Measurements from ENCODE around the gene NEUROD1. TPM values are rescaled to one million over a fixed set of nuclear protein-coding genes. Genes with fewer than 3 reads are reported as not detected.
A peak's percentile ranks its signal among the peaks of the same experiment; 100 is the strongest.
"Not testable (repeated sequence)": the region's sequence is repeated elsewhere in the genome, so short reads cannot be mapped to it uniquely, and the experiment has no call there.

NEUROD1 gene
- under 1 TPM in 1 of 3 donors, not detected in 2; 0.05 TPM for polyA plus RNA-seq (ENCODE audit: insufficient read length in 3 of 3)
- long read RNA-seq, donor 1 = 0 reads
- long read RNA-seq, donor 2 = 0 reads
- long read RNA-seq, donor 3 = 0 reads
- long read RNA-seq, donor 4 = 0 reads
- long read RNA-seq, donor 5 = 0 reads
- long read RNA-seq, donor 6 = 0 reads
- long read RNA-seq, donor 7 = 0 reads
- long read RNA-seq, donor 8 = 0 reads
- long read RNA-seq, donor 9 = 0 reads
- long read RNA-seq, donor 10 = 0 reads
- long read RNA-seq, donor 11 = 0 reads
- long read RNA-seq, donor 12 = 0 reads
- long read RNA-seq, donor 13 = 0 reads
- long read RNA-seq, donor 14 = 0 reads
- long read RNA-seq, donor 15 = 0 reads
- long read RNA-seq, donor 16 = 0 reads

DNA sequence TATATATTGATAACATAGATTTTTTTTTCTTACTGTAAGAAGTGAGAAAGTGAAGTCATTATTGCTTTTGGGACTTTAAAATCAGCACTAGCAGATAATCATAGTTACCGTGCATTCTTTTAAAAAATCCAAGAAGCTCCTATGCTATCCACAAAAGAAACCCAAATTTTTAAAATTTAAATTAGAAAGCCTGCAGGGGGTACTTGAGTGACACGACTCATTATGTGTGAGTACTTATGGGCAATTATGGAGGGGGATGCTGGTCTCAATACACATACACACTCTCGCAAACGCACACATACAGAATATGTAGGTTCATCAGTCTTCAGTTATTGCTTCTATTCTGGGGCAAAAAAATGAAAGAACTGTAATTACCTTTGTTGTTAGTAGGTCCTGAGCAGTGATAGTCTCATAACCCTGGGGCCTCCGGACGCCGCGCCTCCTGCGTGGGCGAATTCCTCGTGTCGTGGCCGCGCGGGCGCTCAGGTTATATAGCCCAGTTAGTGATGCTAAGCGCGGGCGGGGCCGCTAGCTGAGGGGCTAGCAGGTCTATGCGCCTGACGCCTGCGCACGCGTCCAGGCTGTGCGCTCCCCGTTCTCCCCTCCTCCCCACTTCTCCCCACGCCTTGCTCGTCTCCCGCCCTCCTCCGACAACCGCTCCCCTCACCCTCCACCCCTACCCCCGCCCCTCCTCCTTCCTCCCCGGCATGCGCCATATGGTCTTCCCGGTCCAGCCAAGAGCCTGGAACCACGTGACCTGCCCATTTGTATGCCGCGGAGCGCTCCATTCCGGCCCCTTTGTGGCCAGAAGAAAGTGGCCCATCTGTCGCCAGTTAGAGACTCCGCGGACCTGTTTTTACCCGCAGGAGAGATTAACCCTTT, at the start of gene NEUROD1:
Gene NEUROD1, minus strand, starts transcription at position 463 of the 882 bp plus-strand sequence. CDS start 1,657 bp downstream, outside the sequence.
- DNase-seq (ENCODE audit: extremely low read depth in 1 of 11, low read depth in 9 of 11, low spot score in 4 of 11) = no peak

DNA sequence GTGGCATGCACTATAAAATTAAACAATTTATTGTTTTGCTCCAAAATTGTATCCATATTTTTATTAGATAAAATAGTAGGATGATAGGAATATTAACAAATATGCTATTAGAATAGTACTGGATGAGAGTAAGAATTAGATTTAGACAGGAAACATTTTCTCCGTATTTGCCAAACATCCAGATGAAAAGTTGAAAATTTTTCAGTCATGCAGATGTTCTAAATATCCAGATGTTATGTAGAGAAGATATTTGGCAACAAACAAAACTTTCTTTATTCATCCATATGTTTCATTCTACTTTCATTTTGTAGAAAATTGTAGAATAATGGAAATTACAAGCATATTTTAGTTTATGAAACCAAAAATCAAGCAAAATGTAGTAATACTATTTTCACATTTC, 45.2 kb upstream of the NEUROD1 start:
- no peak for DNase-seq (ENCODE audit: extremely low read depth in 1 of 11, low read depth in 9 of 11, low spot score in 4 of 11)

DNA sequence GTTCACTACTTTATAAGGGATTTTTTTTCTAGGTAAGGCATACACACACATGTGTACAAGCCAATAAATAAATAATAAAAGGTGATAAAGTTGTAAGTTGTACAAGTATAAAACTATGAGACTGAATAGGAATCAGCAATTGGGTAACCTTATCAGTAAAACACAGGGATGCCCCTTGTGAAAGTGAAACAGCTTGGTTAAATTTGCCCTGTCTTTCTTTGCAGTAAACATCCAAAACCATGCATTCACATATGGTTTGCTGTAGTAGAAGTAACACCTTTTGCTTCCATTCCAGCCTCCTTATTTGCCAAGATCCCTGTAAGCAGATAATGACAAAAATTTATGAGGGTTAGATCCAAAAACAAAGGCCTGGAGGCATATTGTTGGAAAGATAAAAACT, 44.3 kb upstream of the NEUROD1 start:
- DNase-seq (ENCODE audit: extremely low read depth in 1 of 11, low read depth in 9 of 11, low spot score in 4 of 11) = no peak

- DNase-seq (ENCODE audit: extremely low read depth in 1 of 11, low read depth in 9 of 11, low spot score in 4 of 11) = no peak
Measured at GRCh38 chr2:181723731-181724130, 43.4 kb upstream of the NEUROD1 start.

DNA sequence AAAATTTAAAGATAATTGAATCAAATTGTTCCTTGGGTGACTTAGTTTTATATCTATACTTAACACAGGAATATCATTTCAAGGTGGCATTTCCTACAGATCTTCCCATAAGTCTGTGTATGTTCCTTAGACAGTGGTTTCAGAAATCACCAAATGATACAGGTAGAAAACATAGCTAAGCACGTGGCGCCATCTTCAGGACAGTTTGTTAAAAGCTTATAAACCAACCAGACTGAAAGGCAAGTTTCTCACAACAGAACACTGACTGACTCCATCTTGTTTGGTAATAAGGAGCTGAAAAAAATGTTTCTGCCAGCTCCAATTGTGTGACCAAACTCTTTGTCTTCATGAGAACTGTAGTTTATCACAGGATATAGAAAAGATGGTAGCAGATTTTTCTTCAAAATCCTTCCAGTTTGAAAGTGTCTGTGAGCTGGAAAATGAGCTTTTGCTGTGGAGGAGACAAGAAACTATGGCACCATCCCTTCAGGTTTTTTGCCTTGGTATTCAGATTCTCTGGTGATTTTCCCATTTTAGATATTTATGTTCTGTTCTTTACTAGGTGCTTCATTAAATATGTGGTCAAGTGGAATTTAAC, 34.8 kb upstream of the NEUROD1 start:
- DNase-seq (ENCODE audit: extremely low read depth in 1 of 11, low read depth in 9 of 11, low spot score in 4 of 11) = peak; percentile 43 to 84 (median 70)

- not testable (repeated sequence) for DNase-seq (ENCODE audit: extremely low read depth in 1 of 11, low read depth in 9 of 11, low spot score in 4 of 11)
Measured at GRCh38 chr2:181711051-181711450, 30.7 kb upstream of the NEUROD1 start.

DNA sequence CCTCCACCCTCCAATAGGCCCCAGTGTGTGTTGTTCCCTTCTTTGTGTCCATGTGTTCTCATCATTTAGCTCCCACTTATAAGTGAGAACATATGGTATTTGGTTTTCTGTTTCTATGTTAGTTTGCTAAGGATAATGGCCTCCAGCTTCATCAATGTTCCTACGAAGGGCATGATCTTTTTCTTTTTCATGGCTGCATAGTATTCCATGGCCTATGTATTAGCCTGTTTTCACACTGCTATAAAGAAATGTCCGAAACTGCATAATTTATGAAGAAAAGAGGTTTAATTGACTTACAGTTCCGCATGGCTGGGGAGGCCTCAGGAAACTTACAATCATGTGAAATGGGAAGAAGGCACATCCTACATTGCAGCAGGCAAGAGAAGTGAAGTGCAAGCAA, 22.2 kb upstream of the NEUROD1 start:
- not testable (repeated sequence) for DNase-seq (ENCODE audit: extremely low read depth in 1 of 11, low read depth in 9 of 11, low spot score in 4 of 11)

GRCh38 chr2:181698223-181698622, 17.9 kb upstream of the NEUROD1 start:
- no peak for DNase-seq (ENCODE audit: extremely low read depth in 1 of 11, low read depth in 9 of 11, low spot score in 4 of 11)

DNA sequence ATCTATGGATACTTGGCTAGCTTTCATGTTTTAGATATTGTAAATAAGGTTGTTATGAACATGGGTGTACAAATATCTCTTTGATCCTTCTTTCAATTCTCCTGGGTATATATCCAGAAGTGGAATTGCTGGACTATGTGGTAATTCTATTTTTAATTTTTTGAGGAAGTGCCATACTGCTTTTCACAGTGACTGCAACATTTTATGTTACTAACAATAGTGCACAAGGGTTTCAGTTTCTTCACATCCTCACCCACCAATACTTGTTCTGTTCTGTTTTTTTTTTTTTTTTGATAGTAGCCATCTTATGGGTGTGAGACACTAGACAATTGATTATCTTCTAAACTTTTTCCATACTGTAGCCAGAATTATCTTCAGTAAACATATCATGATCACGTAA, 17.3 kb upstream of the NEUROD1 start:
- no peak for DNase-seq (ENCODE audit: extremely low read depth in 1 of 11, low read depth in 9 of 11, low spot score in 4 of 11)

- DNase-seq (ENCODE audit: extremely low read depth in 1 of 11, low read depth in 9 of 11, low spot score in 4 of 11) = no peak
Measured at GRCh38 chr2:181697126-181697525, 16.8 kb upstream of the NEUROD1 start.

DNA sequence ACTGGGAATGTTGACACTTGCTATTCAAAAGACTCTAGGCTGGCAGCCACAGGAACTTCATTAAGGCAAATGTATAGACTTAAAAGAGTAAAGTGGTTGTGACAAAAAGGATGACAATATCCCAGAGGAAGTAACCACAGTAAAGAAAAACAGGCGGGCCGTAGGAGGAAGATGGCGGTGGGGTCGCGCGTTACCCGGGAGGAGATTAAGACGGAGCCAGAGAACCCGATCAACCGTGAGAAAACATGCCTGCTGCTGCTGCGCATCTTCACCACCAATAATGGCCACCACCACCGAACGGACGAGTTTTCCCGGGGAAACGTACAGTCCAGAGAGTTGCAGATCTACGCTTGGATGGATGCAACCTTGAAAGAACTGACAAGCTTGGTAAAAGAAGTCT, 14.0 kb upstream of the NEUROD1 start:
- no peak for DNase-seq (ENCODE audit: extremely low read depth in 1 of 11, low read depth in 9 of 11, low spot score in 4 of 11)

DNA sequence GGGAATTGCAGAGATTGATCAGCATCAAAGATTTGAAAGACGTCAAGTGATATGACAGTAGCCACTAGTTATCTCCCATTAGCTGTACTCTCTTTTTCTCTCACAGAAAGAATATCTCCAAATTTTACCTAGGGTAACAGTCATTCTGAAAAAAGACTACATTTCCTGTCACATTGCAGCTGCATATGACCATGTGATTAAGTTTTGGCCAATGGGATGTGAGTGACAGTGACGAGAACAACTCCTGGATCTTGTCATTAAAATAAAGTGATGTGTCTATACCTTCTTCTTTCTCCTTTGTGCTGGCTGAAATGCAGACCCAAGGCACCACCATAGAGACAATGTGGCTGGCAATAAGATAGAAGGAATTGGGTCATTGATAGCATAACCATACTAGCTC, 10.5 kb upstream of the NEUROD1 start:
- no peak for DNase-seq (ENCODE audit: extremely low read depth in 1 of 11, low read depth in 9 of 11, low spot score in 4 of 11)

GRCh38 chr2:181686576-181687185, 6.4 kb upstream of the NEUROD1 start:
- DNase-seq (ENCODE audit: extremely low read depth in 1 of 11, low read depth in 9 of 11, low spot score in 4 of 11) = no peak

- peak in 2 of 11 donors; percentile 17 to 45 for DNase-seq (ENCODE audit: extremely low read depth in 1 of 11, low read depth in 9 of 11, low spot score in 4 of 11)
Measured at GRCh38 chr2:181685150-181685688, 4.9 kb upstream of the NEUROD1 start.

DNA sequence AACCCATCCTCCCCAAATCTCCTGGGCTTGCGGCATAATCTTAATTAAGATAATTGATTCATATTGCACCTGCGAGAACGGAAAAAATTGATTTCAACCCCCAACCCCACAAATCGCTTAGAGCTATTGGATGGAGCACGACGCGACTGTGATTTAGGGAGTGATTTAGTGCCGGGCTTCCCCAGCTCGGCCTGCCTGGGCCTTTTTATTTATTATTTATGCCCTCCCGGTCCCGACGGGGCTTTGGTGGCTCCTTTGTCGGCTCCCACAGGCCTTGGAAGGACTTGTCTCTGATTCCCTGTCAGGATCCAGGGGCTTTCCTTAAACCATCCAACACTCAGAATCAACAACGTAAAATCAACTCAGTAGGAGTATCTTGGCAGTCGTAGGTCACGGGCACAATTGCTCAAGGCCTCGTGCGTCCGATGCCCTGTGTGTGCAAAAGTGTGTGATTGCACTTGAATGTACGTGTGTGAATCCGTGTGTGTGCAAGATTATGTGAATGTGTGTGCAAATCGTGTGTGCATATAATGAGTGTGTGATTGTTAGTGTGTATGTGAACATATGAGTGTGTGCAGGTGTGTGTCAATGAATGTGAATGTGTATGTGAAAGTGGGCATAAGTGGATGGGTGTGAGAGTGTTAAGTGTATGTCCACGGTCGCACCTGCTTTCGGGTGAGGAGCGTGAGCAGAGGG, 4.3 kb upstream of the NEUROD1 start:
- no peak for DNase-seq (ENCODE audit: extremely low read depth in 1 of 11, low read depth in 9 of 11, low spot score in 4 of 11)

DNA sequence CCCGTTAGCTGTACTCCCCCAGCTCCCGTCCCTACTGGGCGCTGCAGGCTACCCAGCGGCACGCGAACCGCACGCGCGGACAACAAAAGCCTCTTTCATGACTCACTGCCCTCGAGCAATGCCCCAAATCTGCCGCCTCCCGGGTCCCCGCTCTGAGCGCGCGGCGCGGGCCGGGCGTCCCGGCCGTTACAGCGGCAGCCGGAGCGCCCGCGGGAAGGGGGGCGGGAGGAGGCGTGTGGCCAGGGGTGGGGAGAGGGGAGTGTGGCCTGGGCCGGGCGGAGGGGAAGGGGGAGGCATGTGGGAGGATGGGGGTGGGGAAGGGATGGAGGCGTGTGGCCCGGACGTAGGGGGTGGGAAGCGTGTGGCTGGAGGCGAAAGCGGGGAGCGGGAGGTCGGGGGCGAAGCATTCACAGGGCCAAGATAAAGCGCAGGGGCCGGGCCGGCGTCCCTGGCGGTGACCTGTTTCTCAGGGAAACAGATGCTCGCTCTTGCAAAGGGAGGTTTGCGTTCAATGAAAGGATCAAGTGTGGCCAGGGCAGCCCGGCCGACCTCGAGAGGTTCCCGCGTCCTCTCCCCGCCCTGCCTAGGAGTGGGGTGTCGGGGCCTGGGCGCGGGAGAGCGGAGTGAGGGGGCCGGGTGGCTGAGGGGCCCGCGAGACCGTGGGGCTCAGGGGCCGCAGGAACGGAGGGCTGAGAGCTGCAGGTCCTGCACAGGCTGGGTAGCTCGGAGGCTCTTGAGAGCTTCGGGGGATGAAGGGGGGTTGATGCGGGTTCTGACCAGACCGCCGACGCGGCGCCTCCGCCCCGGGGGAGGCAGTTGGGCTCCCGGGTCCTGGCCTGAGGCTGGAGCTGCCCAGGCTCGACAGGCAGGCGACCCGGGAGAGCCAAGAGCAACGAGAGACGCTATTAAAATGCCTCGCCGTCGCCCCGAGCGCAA, 3.5 kb upstream of the NEUROD1 start:
- no peak for DNase-seq (ENCODE audit: extremely low read depth in 1 of 11, low read depth in 9 of 11, low spot score in 4 of 11)

- no peak for DNase-seq (ENCODE audit: extremely low read depth in 1 of 11, low read depth in 9 of 11, low spot score in 4 of 11)
Measured at GRCh38 chr2:181682795-181683517, 2.6 kb upstream of the NEUROD1 start.
